ENCODE results near the gene TNFAIP8. TPM values are rescaled to one million over a fixed set of nuclear protein-coding genes. Genes with fewer than 3 reads are reported as not detected.
A peak's percentile ranks its signal among the peaks of the same experiment; 100 is the strongest.
"Not testable (repeated sequence)": the region's sequence is repeated elsewhere in the genome, so short reads cannot be mapped to it uniquely, and the experiment has no call there.

TNFAIP8 gene
- polyA plus RNA-seq, 1 donor from 2014 or later: 285 TPM

DNA sequence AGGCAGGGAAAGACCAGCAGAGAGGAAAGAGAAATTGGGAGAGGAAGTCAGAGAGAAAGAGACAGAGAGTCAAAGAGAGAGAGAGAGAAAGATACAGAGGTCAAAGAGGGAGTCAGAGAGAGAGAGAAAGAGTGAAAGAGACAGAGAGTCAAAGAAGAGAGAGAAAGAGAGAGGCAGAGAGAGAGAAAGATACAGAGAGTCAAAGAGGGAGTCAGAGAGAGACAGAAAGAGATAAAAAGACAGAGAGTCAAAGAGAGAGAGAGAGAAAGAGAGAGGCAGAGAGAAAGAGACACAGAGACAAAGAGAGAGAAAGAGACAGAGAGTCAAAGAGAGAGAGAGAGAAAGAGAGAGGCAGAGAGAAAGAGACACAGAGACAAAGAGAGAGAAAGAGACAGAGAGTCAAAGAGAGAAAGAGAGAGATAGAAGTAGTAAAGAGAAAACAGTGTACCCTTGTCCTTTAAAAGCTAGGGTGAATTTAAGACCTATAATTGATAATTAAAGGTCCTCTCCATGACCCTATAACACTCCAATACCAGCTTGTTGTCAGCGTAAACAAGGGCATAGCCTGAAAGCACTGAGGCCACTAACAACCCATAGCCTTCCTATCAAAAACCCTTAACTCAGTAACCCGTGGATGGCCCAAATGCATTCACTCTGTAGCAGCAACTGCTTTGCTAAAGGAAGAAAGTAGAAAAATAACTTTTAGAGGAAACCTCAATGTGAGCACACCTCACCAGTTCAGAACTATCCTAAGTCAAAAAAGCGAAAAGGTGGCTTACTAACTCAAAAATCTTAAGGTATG, 82.2 kb downstream of the TNFAIP8 start:
- not testable (repeated sequence) for H3K27me3 Mint-ChIP-seq, H3K27ac Mint-ChIP-seq, H3K9me3 Mint-ChIP-seq, H3K36me3 Mint-ChIP-seq
- H3K4me3 Mint-ChIP-seq: peak overlapping the region in 2 of 4 donors; percentile 81 to 93
- H3K4me1 Mint-ChIP-seq: peaks cover 6 to 15% (median 9%) of the 10 kb centered on the region in 3 donors

DNA sequence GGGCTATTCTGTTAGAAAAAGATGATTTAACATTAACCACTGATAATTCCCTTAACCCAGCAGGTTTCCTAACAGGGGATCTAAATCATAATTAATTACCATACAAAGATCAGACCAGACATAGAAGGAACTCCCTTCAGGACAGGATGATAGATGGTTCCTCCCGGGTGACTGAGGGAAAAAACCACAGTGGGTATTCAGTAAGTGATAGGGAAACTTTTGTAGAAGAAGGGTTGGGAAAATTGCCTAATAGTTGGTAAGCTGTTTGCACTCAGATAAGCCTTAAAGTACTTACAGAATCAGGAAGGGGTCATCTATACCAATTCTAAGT, 82.7 kb downstream of the TNFAIP8 start:
- Mint-ChIP-seq H3K4me3 (peak overlapping the region in 2 of 4 donors; percentile 81 to 93), H3K4me1 (peaks cover 6 to 15% (median 9%) of the 10 kb centered on the region in 3 donors)
- not testable (repeated sequence) for H3K36me3 Mint-ChIP-seq, H3K9me3 Mint-ChIP-seq, H3K27me3 Mint-ChIP-seq, H3K27ac Mint-ChIP-seq

DNA sequence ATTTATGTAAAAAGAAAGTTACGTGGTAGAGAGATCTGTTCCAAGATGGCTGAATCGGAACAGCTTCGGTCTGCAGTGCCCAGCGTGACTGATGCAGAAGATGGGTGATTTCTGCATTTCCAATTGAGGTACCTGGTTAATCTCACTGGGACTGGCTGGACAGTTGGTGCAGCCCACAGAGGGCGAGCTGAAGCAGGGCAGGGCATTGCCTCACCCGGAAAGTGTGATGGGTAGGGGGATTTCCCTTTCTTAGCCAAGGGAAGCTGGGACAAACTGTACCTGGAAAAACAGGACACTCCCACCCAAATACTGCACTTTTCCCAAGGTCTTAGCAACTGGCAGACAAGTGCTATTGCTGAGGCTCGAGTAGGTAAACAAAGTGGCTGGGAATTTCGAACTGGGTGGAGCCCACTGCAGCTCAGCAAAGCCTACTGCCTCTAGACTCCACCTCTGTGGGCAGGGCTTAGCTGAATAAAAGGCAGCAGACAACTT, 83.4 kb downstream of the TNFAIP8 start:
- no peaks in the 10 kb centered on the region for H3K27me3 Mint-ChIP-seq
- peaks cover 6 to 14% (median 9%) of the 10 kb centered on the region in 3 donors for H3K4me1 Mint-ChIP-seq
- peak overlapping the region in 1 of 3 donors; percentile 33 for H3K27ac Mint-ChIP-seq
- peak overlapping the region; percentile 81 to 93 (median 83) for H3K4me3 Mint-ChIP-seq
- peaks cover 1% of the 10 kb centered on the region for H3K36me3 Mint-ChIP-seq
- peaks cover 3 to 5% (median 4%) of the 10 kb centered on the region in 3 donors for H3K9me3 Mint-ChIP-seq

DNA sequence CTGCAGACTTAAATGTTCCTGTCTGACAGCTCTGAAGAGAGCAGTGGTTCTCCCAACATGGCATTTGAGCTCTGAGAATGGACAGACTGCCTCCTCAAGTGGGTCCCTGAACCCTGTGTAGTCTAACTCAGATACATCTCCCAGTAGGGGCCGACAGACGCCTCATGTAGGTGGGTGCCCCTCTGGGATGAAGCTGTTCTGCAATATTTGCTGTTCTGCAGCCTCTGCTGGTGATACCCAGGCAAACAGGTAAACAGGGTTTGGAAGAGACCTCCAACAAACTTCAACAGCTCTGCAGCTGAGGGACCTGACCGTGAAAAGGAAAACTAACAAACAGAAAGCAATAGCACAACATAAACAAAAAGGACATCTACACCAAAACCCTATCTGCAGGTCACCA, 83.8 kb downstream of the TNFAIP8 start:
- not testable (repeated sequence) for H3K27me3 Mint-ChIP-seq, H3K9me3 Mint-ChIP-seq, H3K36me3 Mint-ChIP-seq, H3K27ac Mint-ChIP-seq
- H3K4me1 Mint-ChIP-seq: peaks cover 6 to 11% (median 9%) of the 10 kb centered on the region in 3 donors
- H3K4me3 Mint-ChIP-seq: peak overlapping the region; percentile 81 to 93 (median 83)

DNA sequence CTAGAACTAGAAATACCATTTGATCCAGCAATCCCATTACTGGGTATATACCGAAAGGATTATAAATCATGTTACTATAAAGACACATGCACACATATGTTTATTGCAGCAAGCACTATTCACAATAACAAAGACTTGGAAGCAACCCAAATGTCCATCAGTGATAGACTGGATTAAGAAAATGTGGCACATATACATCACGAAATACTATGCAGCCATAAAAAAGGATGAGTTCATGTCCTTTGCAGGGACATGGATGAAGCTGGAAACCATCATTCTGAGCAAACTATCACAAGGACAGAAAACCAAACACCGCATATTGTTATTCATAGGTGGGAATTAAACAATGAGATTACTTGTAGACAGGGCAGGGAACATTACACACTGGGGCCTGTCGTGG, 88.8 kb downstream of the TNFAIP8 start:
- H3K27me3 Mint-ChIP-seq, H3K4me1 Mint-ChIP-seq, H3K36me3 Mint-ChIP-seq, H3K27ac Mint-ChIP-seq, H3K9me3 Mint-ChIP-seq, H3K4me3 Mint-ChIP-seq: not testable (repeated sequence)

DNA sequence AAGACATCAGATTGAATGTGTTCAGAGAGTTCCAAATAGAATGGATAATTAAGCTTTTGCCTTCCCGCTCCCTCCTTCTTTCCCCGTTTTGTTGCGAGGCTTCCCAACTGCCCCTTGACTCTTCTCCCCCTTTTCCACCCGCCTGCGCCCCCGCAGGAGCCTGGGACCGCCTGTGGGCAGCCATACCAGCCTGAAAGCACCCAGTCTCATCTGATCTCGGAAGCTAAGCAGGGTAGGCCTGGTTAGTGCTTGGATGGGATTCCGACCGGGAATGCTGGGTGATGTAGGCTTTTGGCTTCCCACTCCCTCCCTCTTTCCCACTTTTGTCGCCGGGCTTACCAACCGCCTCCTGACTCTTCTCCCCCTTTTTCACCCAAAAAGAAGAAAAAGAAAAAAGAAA, 89.7 kb downstream of the TNFAIP8 start:
- peak overlapping the region in 1 of 3 donors; percentile 3 for H3K27ac Mint-ChIP-seq
- H3K9me3 Mint-ChIP-seq: peaks cover 0 to 3% (median under 1%) of the 10 kb centered on the region in 3 donors
- H3K27me3 Mint-ChIP-seq: no peaks in the 10 kb centered on the region
- no peak overlapping the region for H3K4me3 Mint-ChIP-seq
- peaks cover 4 to 5% (median 4%) of the 10 kb centered on the region in 3 donors for H3K4me1 Mint-ChIP-seq
- H3K36me3 Mint-ChIP-seq: peaks cover 1% of the 10 kb centered on the region

Other genes with a start within 250 kb of the TNFAIP8 start
- gene HSD17B4, start 96.5 kb downstream of the TNFAIP8 start, polyA plus RNA-seq: 117 TPM

All from IgD-negative memory B cell (primary cell).